IPS DF 6.9 (cell line): Measurements from ENCODE around the gene ITGB7.

Source experiments
- DNase-seq: peaks from one replicate; pipeline ENCODE4 v3.0.0-alpha.2; 2013; ENCODE audit warnings: low read depth, low spot score
- H3K27ac ChIP-seq: one replicate; pipeline ENCODE4 v1.5.1; 2013; ENCODE audit warnings: low read length, control low read depth
- H3K27me3 ChIP-seq: 2 replicates; pipeline ENCODE4 v1.6.1; 2013; ENCODE audit warnings: mild to moderate bottlenecking, low read length; ENCODE audit not compliant: control insufficient read depth, insufficient read depth
- H3K36me3 ChIP-seq: 2 replicates; pipeline ENCODE4 v1.6.1; 2013; ENCODE audit warnings: low read length; ENCODE audit not compliant: control insufficient read depth, insufficient read depth
- H3K4me1 ChIP-seq: 2 replicates; pipeline ENCODE4 v1.6.1; 2013; ENCODE audit warnings: low read length; ENCODE audit not compliant: control insufficient read depth, insufficient read depth
- H3K4me3 ChIP-seq: 2 replicates; pipeline ENCODE4 v1.5.1; 2013; ENCODE audit warnings: mild to moderate bottlenecking, low read length
- H3K9me3 ChIP-seq: 2 replicates; pipeline ENCODE4 v1.6.1; 2013; ENCODE audit warnings: low read length, inconsistent platforms; ENCODE audit not compliant: control insufficient read depth, insufficient read depth
- WGBS: extraction: QIAGEN DNeasy Blood & Tissue Kit; methylation state at CpG from one replicate; pipeline ENCODE4 v1.1.7; 2013; ENCODE audit warnings: mixed read lengths, missing lambda C conversion rate; ENCODE audit not compliant: insufficient read length, insufficient coverage; 5-methylcytosine and 5-hydroxymethylcytosine counted together

ITGB7 gene

GRCh38 chr12:53190108-53190729 is 16.8 kb downstream of the ITGB7 start:
- peaks cover 2% of the 10 kb centered on the region; the same call in 1 of the 2 replicates for H3K4me1 ChIP-seq
- H3K36me3 ChIP-seq = peaks cover 6% of the 10 kb centered on the region; the same call in 1 of the 2 replicates
- no peaks in the 10 kb centered on the region for H3K9me3 ChIP-seq
- no peak for DNase-seq
- no peak overlapping the region for H3K27ac ChIP-seq
- H3K27me3 ChIP-seq = peaks cover 2% of the 10 kb centered on the region
- H3K4me3 ChIP-seq = no peak overlapping the region
- WGBS = no CpG with 5 or more reads among the region's 14 CpGs

GRCh38 chr12:53187145-53187899 is 19.7 kb downstream of the ITGB7 start:
- Histone ChIP-seq H3K4me1 (peaks cover 2% of the 10 kb centered on the region; the same call in 1 of the 2 replicates), H3K27ac (no peak overlapping the region), H3K9me3 (no peaks in the 10 kb centered on the region), H3K36me3 (peaks cover 12% of the 10 kb centered on the region; the same call in 1 of the 2 replicates), H3K4me3 (no peak overlapping the region), H3K27me3 (no peaks in the 10 kb centered on the region)
- no peak for DNase-seq
- WGBS = no CpG with 5 or more reads among the region's 15 CpGs

GRCh38 chr12:53186745-53187144 is 20.3 kb downstream of the ITGB7 start:
- H3K4me1 ChIP-seq = peaks cover 2% of the 10 kb centered on the region; the same call in 1 of the 2 replicates
- no peak overlapping the region for H3K27ac ChIP-seq
- no peak for DNase-seq
- no CpG with 5 or more reads among the region's 4 CpGs for WGBS
- H3K27me3 ChIP-seq = no peaks in the 10 kb centered on the region
- peaks cover 12% of the 10 kb centered on the region; the same call in 1 of the 2 replicates for H3K36me3 ChIP-seq
- no peak overlapping the region for H3K4me3 ChIP-seq
- no peaks in the 10 kb centered on the region for H3K9me3 ChIP-seq

- Histone ChIP-seq H3K4me1 (peaks cover 2% of the 10 kb centered on the region; the same call in 1 of the 2 replicates), H3K27me3 (no peaks in the 10 kb centered on the region), H3K27ac (no peak overlapping the region), H3K9me3 (no peaks in the 10 kb centered on the region), H3K4me3 (no peak overlapping the region), H3K36me3 (peaks cover 12% of the 10 kb centered on the region; the same call in 1 of the 2 replicates)
- no CpG with 5 or more reads among the region's 3 CpGs for WGBS
- DNase-seq = no peak
Measured at GRCh38 chr12:53185582-53186153, 21.4 kb downstream of the ITGB7 start.

- WGBS = no CpG with 5 or more reads among the region's 6 CpGs
- DNase-seq = no peak
- H3K27ac ChIP-seq = no peak overlapping the region
- H3K4me1 ChIP-seq = peaks cover 2% of the 10 kb centered on the region; the same call in 1 of the 2 replicates
- H3K36me3 ChIP-seq = peaks cover 12% of the 10 kb centered on the region; the same call in 1 of the 2 replicates
- no peaks in the 10 kb centered on the region for H3K27me3 ChIP-seq
- H3K4me3 ChIP-seq = no peak overlapping the region
- no peaks in the 10 kb centered on the region for H3K9me3 ChIP-seq
Measured at GRCh38 chr12:53184828-53185227, 22.2 kb downstream of the ITGB7 start.

GRCh38 chr12:53182903-53183302 is 24.1 kb downstream of the ITGB7 start:
- Histone ChIP-seq H3K27me3 (peaks cover 4% of the 10 kb centered on the region; the same call in 1 of the 2 replicates), H3K36me3 (peaks cover 12% of the 10 kb centered on the region; the same call in 1 of the 2 replicates), H3K4me3 (no peak overlapping the region), H3K27ac (no peak overlapping the region), H3K4me1 (no peaks in the 10 kb centered on the region), H3K9me3 (no peaks in the 10 kb centered on the region)
- no CpG with 5 or more reads among the region's 2 CpGs for WGBS
- no peak for DNase-seq

- H3K4me3 ChIP-seq = no peak overlapping the region; the same call in 1 of the 2 replicates
- WGBS = no CpG with 5 or more reads among the region's 2 CpGs
- DNase-seq = no peak
- H3K36me3 ChIP-seq = peaks cover 8% of the 10 kb centered on the region; the same call in 1 of the 2 replicates
- peaks cover 4% of the 10 kb centered on the region; the same call in 1 of the 2 replicates for H3K27me3 ChIP-seq
- no peaks in the 10 kb centered on the region for H3K9me3 ChIP-seq
- no peak overlapping the region for H3K27ac ChIP-seq
- no peaks in the 10 kb centered on the region for H3K4me1 ChIP-seq
Measured at GRCh38 chr12:53181935-53182334, 25.1 kb downstream of the ITGB7 start.

- no peaks in the 10 kb centered on the region for H3K9me3 ChIP-seq
- no peak overlapping the region for H3K27ac ChIP-seq
- peak; percentile 48 for DNase-seq
- H3K36me3 ChIP-seq = peaks cover 6% of the 10 kb centered on the region; the same call in 1 of the 2 replicates
- WGBS = no CpG with 5 or more reads among the region's 57 CpGs
- peaks cover 6% of the 10 kb centered on the region; the same call in 1 of the 2 replicates for H3K27me3 ChIP-seq
- H3K4me3 ChIP-seq = peak overlapping the region; percentile 75
- H3K4me1 ChIP-seq = no peaks in the 10 kb centered on the region
Measured at GRCh38 chr12:53180931-53181645, 26.0 kb downstream of the ITGB7 start.

GRCh38 chr12:53180220-53180930 is 26.7 kb downstream of the ITGB7 start, which contains the start of the genes CSAD and ZNF740:
CSAD (minus strand) TSS chr12:53180925; CDS start chr12:53173470, 7,455 bp downstream.
ZNF740 (plus strand) TSS chr12:53180722; CDS start chr12:53181984, 1,262 bp downstream.
- H3K27me3 ChIP-seq = peaks cover 8% of the 10 kb centered on the region; the same call in 1 of the 2 replicates
- peaks cover 6% of the 10 kb centered on the region; the same call in 1 of the 2 replicates for H3K36me3 ChIP-seq
- DNase-seq = peak; percentile 90
- no peaks in the 10 kb centered on the region for H3K4me1 ChIP-seq
- H3K9me3 ChIP-seq = no peaks in the 10 kb centered on the region
- peak within 1 kb of the TSS; percentile 75 for H3K4me3 ChIP-seq
- no CpG with 5 or more reads among the region's 70 CpGs for WGBS
- no peak within 1 kb of the TSS for H3K27ac ChIP-seq
